HG02571 (cell line): ENCODE results near the gene FKBP14.
A peak's percentile ranks its signal among the peaks of the same experiment; 100 is the strongest.
"Not testable (repeated sequence)": the region's sequence is repeated elsewhere in the genome, so short reads cannot be mapped to it uniquely, and the experiment has no call there.

Experiments
- ATAC-seq: cut with Tn5 transposase; IDR thresholded peaks from one replicate; pipeline ENCODE4 v1.9.1; 2021; ENCODE audit warnings: mild to moderate bottlenecking, moderate library complexity; ENCODE audit not compliant: unreplicated experiment

FKBP14 gene, protein sequence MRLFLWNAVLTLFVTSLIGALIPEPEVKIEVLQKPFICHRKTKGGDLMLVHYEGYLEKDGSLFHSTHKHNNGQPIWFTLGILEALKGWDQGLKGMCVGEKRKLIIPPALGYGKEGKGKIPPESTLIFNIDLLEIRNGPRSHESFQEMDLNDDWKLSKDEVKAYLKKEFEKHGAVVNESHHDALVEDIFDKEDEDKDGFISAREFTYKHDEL

GRCh38 chr7:30026229-30027064, at the start of gene FKBP14:
FKBP14 (minus strand) TSS chr7:30026702; CDS start chr7:30026508, 194 bp downstream.
- ATAC-seq, result peak; percentile 73

- ATAC-seq, result no peak
Measured at GRCh38 chr7:30074422-30075030, 48.0 kb upstream of the FKBP14 start.

- no peak for ATAC-seq
Measured at GRCh38 chr7:30072735-30073134, 46.2 kb upstream of the FKBP14 start.

- no peak for ATAC-seq
Measured at GRCh38 chr7:30070052-30070451, 43.5 kb upstream of the FKBP14 start.

- ATAC-seq, result no peak
Measured at GRCh38 chr7:30069096-30069867, 42.8 kb upstream of the FKBP14 start.

GRCh38 chr7:30068117-30068516, 41.6 kb upstream of the FKBP14 start:
- no peak for ATAC-seq

GRCh38 chr7:30066687-30067086, 40.2 kb upstream of the FKBP14 start:
- no peak for ATAC-seq

GRCh38 chr7:30065746-30066145, 39.2 kb upstream of the FKBP14 start:
- ATAC-seq, result no peak

GRCh38 chr7:30062587-30062986, 36.1 kb upstream of the FKBP14 start:
- no peak for ATAC-seq

GRCh38 chr7:30061786-30062185, 35.3 kb upstream of the FKBP14 start:
- not testable (repeated sequence) for ATAC-seq

GRCh38 chr7:30057741-30058140, 31.2 kb upstream of the FKBP14 start:
- ATAC-seq, result no peak

- ATAC-seq, result no peak
Measured at GRCh38 chr7:30053068-30053467, 26.6 kb upstream of the FKBP14 start.

- no peak for ATAC-seq
Measured at GRCh38 chr7:30049173-30049572, 22.7 kb upstream of the FKBP14 start.

- no peak for ATAC-seq
Measured at GRCh38 chr7:30048582-30048981, 22.1 kb upstream of the FKBP14 start.

DNA sequence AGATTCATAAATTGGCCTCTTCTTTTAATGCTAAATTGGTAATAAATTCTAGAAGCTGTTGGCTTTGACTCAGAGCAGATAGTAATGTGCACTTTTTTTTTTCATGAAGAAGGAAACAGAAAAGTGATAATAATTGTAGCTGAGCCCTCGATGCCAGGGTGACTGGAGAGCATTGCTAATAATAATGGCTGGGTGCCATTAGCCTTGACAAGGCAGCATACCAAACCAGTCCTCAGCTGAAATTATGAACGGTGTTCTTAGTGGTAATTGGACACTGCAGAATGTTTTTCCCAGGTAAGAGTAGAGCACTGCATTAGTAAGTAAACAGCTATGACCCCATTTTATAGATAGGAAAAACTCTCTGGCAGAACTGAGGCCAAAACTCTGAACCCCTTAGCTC, 20.6 kb upstream of the FKBP14 start:
- no peak for ATAC-seq

DNA sequence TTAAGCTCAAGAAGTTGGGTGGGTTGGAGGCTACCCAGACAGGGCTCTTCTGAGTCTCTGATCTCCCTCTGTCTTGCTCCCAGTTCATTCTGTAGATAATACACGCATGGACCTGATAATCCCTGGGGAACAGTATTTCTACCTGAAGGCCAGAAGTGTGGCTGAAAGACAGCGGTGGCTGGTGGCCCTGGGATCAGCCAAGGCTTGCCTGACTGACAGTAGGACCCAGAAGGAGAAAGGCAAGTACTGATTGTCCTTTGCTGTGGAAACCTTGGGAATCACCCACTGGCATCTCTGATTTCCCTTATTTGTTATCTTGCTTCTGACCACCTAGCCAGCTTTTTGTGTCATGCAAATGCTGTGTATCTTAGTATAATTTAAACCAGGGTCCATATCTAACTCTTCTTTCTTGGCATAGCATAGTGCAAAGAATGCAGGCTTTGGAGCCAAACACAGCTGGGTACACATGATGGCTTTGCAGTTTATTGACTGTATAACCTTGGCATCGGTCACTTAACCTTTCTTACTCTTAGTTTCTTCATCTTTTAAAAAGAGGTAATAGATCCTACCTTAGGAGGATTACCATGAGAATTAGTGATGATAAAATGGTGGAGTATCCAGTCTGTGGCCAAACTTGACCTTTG, 19.7 kb upstream of the FKBP14 start:
- ATAC-seq, result no peak

- no peak for ATAC-seq
Measured at GRCh38 chr7:30041526-30042269, 15.2 kb upstream of the FKBP14 start.

DNA sequence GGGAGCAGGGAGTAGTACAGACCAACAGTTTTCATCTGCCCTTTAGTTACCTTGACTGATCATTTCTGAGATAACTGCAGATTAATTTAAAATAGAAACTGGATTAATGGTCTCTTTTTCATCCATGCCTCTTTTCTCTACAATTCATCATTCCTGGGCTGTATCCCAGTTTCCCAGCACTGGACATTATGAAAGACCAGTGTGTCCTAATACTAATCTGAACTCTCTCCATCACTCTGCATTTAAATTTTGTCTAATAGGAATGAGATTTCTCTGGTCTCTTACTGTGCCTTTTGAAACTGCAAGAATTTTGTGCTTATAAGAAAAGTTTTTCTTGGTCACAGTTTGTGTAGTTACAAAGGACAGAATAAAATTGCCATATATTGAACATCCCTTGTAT, 14.4 kb upstream of the FKBP14 start:
- ATAC-seq, result no peak

GRCh38 chr7:30038196-30038980, 11.9 kb upstream of the FKBP14 start:
- no peak for ATAC-seq
